Bronchus fibroblast of lung (primary cell): ENCODE measurements around the gene TMOD4. TPM values are rescaled to one million over a fixed set of nuclear protein-coding genes. Genes with fewer than 3 reads are reported as not detected.

ENCODE experiments used
- total RNA-seq: library from RNA; depleted of rRNA; stranded (reverse); fragments of >200 nt; gene quantifications from 2 replicates; pipeline ENCODE4 v1.2.3, GENCODE V29; 2015

TMOD4 gene
- 0.45 and 0.50 TPM in 2 replicates for total RNA-seq

GRCh38 chr1:151175863-151176262, at the start of gene TMOD4:
TMOD4 (minus strand) TSS chr1:151175981; CDS start chr1:151174875, 1,106 bp downstream.

DNA sequence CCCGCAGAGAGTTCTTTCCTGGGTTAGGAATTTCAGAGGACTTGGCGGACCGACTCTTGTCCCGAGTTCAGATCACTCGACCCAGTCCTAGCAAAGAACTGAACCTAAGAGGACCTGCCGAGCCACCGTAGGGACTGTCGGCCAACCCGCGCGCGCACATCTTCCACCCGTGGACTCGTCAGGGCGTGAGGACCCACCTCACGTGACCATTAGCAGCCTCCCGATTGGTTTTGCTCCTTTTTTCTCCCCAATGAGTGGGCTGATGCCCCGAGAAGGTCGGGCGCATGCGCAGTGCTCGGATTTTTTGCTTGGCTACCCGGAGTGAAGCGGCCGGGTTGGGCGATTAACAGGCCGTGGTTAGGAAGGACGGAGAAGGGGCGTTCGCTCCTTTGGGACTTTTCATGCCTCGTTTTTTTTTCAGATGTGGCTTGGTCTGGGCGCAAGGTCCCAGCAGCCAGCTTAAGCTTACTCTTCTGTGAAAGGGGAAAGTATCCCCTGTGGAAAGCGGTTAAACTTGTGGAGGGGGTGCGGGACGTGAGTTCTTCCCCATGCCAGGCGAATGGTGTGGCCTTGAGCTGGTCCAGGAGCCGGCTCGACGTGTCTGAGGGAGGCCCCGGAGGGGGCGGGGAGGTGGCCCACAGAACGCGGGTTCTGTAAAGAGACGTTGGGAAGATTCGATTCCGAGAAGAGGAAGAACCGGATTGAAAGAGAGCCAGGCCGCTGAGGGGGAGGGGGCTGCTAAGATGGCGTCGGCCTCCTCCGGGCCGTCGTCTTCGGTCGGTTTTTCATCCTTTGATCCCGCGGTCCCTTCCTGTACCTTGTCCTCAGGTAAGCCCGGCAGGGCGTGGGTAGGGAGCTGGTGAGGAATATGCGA, 22.7 kb upstream of the TMOD4 start, which contains the start of gene PIP5K1A:
TSS of gene PIP5K1A (plus strand) at position 299 of the 874 bp plus-strand sequence. CDS start at position 744, 445 bp downstream.

GRCh38 chr1:151189637-151190445, 14.1 kb upstream of the TMOD4 start, which contains the start of gene VPS72:
VPS72 (minus strand) TSS chr1:151190197; CDS start chr1:151190121, 76 bp downstream.

GRCh38 chr1:151165738-151166504, 9.9 kb downstream of the TMOD4 start, which contains the start of the genes LYSMD1 and SCNM1:
LYSMD1 (minus strand) TSS chr1:151165902; CDS start chr1:151165258, 644 bp downstream.
SCNM1 (plus strand) TSS chr1:151166144; CDS start chr1:151166153, 9 bp downstream.

DNA sequence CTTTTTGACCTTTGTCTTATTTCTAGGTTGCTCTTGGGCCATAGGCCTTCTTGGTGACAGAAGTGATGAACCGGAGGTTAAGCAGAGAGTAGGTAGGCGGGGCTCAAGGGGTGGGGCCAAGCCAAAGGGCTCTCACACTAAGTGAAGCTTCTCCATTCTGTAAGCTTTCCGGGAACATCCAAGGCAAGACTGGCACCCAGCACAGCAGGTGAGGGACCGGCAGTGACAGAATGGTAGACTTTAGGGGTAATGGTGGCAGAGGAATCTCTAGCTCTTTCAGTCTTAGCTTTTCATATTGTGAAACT, 19.3 kb downstream of the TMOD4 start, which contains the start of gene TNFAIP8L2:
TSS of gene TNFAIP8L2 (plus strand) at position 135 of the 305 bp plus-strand sequence. CDS start 2,049 bp downstream, outside the sequence.

GRCh38 chr1:151146412-151147131, 29.2 kb downstream of the TMOD4 start, which contains the start of gene SEMA6C:
SEMA6C (minus strand) TSS chr1:151146631; CDS start chr1:151142621, 4,010 bp downstream.

Other genes starting within 250 kb of the TMOD4 start
- 18.8 and 21.0 TPM in 2 replicates for gene SETDB1, start 249.6 kb downstream of the TMOD4 start, total RNA-seq
- gene CERS2, start 201.1 kb downstream of the TMOD4 start, total RNA-seq, result 113 and 125 TPM in 2 replicates
- gene ANXA9, start 193.7 kb downstream of the TMOD4 start, total RNA-seq, result 0.17 and 0.30 TPM in 2 replicates
- 8.8 and 9.8 TPM in 2 replicates for gene MINDY1, start 169.1 kb downstream of the TMOD4 start, total RNA-seq
- 8.2 and 8.4 TPM in 2 replicates for gene PRUNE1, start 167.5 kb downstream of the TMOD4 start, total RNA-seq
- under 0.01 and 0.17 TPM in 2 replicates for gene BNIPL, start 139.4 kb downstream of the TMOD4 start, total RNA-seq
- gene C1orf56, start 128.2 kb downstream of the TMOD4 start, total RNA-seq, result 3.0 and 3.4 TPM in 2 replicates
- gene CDC42SE1, start 116.4 kb downstream of the TMOD4 start, total RNA-seq, result 27.6 and 28.7 TPM in 2 replicates
- 5.8 and 6.4 TPM in 2 replicates for gene MLLT11, start 115.6 kb downstream of the TMOD4 start, total RNA-seq
- 5.5 and 6.1 TPM in 2 replicates for gene GABPB2, start 105.2 kb downstream of the TMOD4 start, total RNA-seq
- 2.0 and 2.1 TPM in 2 replicates for gene SEMA6C, start 29.4 kb downstream of the TMOD4 start, total RNA-seq
- gene TNFAIP8L2, start 19.3 kb downstream of the TMOD4 start, total RNA-seq, result not detected in 2 replicates
- 7.0 and 8.2 TPM in 2 replicates for gene LYSMD1, start 10.1 kb downstream of the TMOD4 start, total RNA-seq
- gene SCNM1, start 9.8 kb downstream of the TMOD4 start, total RNA-seq, result 38.7 and 44.0 TPM in 2 replicates
- 56.6 and 58.2 TPM in 2 replicates for gene VPS72, start 14.2 kb upstream of the TMOD4 start, total RNA-seq
- gene PIP5K1A, start 22.6 kb upstream of the TMOD4 start, total RNA-seq, result 43.7 and 46.7 TPM in 2 replicates
- 180 and 182 TPM in 2 replicates for gene PSMD4, start 78.8 kb upstream of the TMOD4 start, total RNA-seq
- gene ZNF687, start 106.3 kb upstream of the TMOD4 start, total RNA-seq, result 12.5 and 12.8 TPM in 2 replicates
- 56.3 and 76.1 TPM in 2 replicates for gene PI4KB, start 151.4 kb upstream of the TMOD4 start, total RNA-seq
- 25.6 and 28.1 TPM in 2 replicates for gene RFX5, start 171.3 kb upstream of the TMOD4 start, total RNA-seq
- gene SELENBP1, start 196.7 kb upstream of the TMOD4 start, total RNA-seq, result 25.9 and 31.4 TPM in 2 replicates
- 333 and 373 TPM in 2 replicates for gene PSMB4, start 223.6 kb upstream of the TMOD4 start, total RNA-seq